ENCODE measurements around the gene GPR18.
"Not testable (repeated sequence)": the region's sequence is repeated elsewhere in the genome, so short reads cannot be mapped to it uniquely, and the experiment has no call there.

Gene GPR18

DNA sequence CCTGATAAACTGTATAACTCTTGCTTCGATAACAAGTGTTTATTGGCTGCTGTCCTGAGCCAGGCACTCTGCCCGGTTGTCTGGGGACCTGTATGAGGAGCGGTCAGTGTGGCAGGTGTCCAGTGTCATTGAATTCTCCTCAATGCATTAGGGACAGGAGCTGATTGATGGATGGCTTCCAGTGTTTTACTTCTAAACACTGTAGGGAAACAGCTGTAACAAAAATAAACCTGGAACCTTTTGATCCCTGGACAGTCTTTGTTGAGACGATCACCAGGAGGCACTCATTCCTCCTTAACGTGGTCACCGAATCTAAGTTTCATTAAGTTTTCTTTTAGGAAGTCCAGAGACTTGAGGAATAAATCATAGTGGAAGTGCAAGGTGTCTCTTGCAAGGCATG, 39.6 kb downstream of the GPR18 start:
- no peak for DNase-seq

GRCh38 chr13:99218126-99218525, 40.1 kb downstream of the GPR18 start:
- peaks cover 0 to 6% of the 10 kb centered on the region in 2 donors for H3K9me3 Mint-ChIP-seq
- ATAC-seq: no peak
- peak overlapping the region; percentile 72 to 91 for H3K27ac Mint-ChIP-seq
- DNase-seq: no peak
- no peaks in the 10 kb centered on the region for H3K27me3 Mint-ChIP-seq
- peaks cover 95% of the 10 kb centered on the region for H3K4me1 Mint-ChIP-seq
- peak overlapping the region; percentile 66 to 78 for H3K4me3 Mint-ChIP-seq

More for the DNA sequence above, 39.6 kb downstream of the GPR18 start:
- Mint-ChIP-seq H3K9me3 (peaks cover 0 to 6% of the 10 kb centered on the region in 2 donors), H3K4me1 (peaks cover 95% of the 10 kb centered on the region), H3K27me3 (no peaks in the 10 kb centered on the region), H3K27ac (peak overlapping the region; percentile 72 to 91), H3K4me3 (peak overlapping the region; percentile 66 to 78)
- ATAC-seq: no peak

DNA sequence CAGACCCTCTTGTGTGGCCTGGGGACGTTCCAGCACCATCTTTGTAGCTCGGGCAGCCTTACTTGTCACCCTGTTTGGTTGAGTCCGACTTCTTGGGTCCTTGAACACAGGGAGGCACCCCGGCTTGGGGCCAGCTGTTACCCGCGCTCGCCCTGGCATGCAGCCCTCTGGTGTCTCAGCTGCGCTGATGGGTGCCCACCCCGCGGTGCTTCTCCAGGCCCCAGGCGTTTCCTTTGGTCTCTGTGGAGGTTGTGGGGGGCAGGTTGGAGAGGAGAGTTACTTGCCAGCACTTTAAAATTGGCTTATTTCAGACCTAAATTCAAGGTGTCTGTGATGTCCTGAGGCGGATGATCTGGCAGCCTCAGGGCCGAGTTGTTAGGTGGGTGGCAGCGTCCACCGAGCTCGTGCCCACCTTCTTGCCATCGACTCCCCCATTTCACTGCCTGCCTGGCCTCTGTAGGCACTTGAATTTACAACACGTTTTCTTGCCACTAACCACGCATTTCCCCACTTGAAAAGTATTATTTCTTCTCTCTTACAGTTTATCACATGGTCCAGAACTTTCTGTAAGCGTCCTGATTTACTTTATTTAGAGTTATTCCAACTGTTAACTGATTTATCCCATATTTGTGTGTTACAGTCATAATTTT, 40.6 kb downstream of the GPR18 start:
- Mint-ChIP-seq H3K9me3 (peaks cover 0 to 6% of the 10 kb centered on the region in 2 donors), H3K4me1 (peaks cover 93% of the 10 kb centered on the region), H3K27ac (peak overlapping the region in 1 of 2 donors; percentile 91), H3K4me3 (peak overlapping the region; percentile 66 to 87), H3K27me3 (no peaks in the 10 kb centered on the region)
- ATAC-seq (no peak), DNase-seq (no peak)

GRCh38 chr13:99215184-99215830, 42.9 kb downstream of the GPR18 start:
- no peaks in the 10 kb centered on the region for H3K9me3 Mint-ChIP-seq
- no peaks in the 10 kb centered on the region for H3K27me3 Mint-ChIP-seq
- peaks cover 93% of the 10 kb centered on the region for H3K4me1 Mint-ChIP-seq
- peak overlapping the region; percentile 91 to 97 for H3K27ac Mint-ChIP-seq
- peak overlapping the region; percentile 66 to 81 for H3K4me3 Mint-ChIP-seq
- DNase-seq (peak; percentile 41 to 61), ATAC-seq (peak; percentile 59)

DNA sequence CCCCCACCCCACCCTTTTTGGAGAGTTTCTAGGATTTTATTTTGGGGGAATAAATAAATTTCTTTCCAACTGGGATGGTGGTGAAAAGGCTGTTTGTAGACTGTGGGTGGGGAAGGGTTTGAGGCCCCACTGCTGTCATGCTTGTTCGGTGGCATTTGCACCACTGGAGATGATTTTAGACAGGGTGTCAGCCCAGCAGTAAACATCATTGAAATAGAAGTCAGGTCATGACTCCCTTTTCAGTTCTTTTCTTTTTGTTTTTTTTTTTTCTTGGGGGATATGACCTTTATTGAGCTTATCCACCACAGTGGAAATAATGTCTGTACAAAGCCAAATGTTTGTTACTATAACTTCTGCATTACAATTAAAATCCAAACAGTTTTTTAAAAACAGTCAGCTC, 43.4 kb downstream of the GPR18 start:
- Mint-ChIP-seq H3K27ac (peak overlapping the region; percentile 91 to 97), H3K9me3 (no peaks in the 10 kb centered on the region), H3K4me3 (peak overlapping the region; percentile 66 to 81), H3K4me1 (peaks cover 95% of the 10 kb centered on the region), H3K27me3 (no peaks in the 10 kb centered on the region)
- DNase-seq: no peak
- ATAC-seq: peak; percentile 47

DNA sequence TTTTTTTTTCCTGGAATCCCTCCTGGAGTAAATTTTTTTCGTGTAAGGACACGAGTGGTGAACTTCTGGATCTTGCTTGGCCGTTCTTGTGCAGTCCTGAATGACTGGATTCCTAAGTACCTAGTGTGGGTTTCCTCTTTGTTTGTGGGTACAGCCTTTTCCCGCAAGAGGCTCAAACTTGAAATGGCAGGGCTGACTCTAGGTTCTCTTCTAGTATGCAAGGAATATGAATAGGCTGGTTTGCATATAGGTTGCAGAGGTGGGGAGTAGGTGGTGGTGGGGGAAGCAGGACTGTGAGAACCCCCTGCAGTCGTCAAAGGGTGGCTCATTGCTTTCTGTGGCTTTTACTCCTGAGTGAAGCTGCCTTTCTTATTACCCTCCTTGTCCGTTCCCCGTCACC, 43.9 kb downstream of the GPR18 start:
- H3K9me3 Mint-ChIP-seq: no peaks in the 10 kb centered on the region
- H3K27ac Mint-ChIP-seq: peak overlapping the region; percentile 91 to 97
- H3K4me3 Mint-ChIP-seq: peak overlapping the region; percentile 66 to 81
- H3K27me3 Mint-ChIP-seq: no peaks in the 10 kb centered on the region
- DNase-seq (peak; percentile 60 to 81), ATAC-seq (peak; percentile 90)
- H3K4me1 Mint-ChIP-seq: peaks cover 95% of the 10 kb centered on the region

DNA sequence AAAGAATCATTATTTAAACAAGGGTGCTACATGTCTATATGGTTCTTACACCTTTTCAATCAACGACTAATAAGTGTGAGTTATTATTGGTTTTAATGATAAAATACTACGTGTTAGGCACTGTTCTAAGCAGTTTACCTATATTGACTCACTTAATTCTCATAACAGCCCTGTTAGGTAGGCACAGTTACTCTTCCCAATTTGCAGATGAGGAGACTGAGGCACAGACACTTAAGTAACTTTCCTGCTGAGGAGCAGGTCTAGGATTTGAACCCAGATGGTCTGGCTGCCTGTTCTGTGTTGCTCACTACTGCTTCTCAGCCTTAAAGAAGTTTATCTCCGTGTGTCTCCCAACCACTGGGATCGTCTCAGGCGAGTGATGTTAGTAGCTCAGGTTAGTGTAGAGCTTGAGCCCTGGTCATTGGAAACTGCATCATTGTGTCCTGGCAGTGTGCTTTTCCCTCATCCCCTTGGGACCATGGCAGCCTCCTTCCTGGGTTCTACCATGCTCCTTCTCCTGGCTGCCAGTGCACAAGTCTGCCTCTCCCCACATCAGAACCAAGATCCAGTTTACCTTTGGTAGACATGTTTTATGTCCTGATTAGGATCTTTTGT, 46.7 kb downstream of the GPR18 start:
- no peaks in the 10 kb centered on the region for H3K9me3 Mint-ChIP-seq
- ATAC-seq: no peak
- H3K27me3 Mint-ChIP-seq: no peaks in the 10 kb centered on the region
- H3K4me3 Mint-ChIP-seq: no peak overlapping the region
- no peak for DNase-seq
- H3K27ac Mint-ChIP-seq: no peak overlapping the region
- peaks cover 95% of the 10 kb centered on the region for H3K4me1 Mint-ChIP-seq

GRCh38 chr13:99210627-99211026, 47.6 kb downstream of the GPR18 start:
- ATAC-seq, H3K9me3 Mint-ChIP-seq, H3K27ac Mint-ChIP-seq, DNase-seq, H3K4me3 Mint-ChIP-seq, H3K27me3 Mint-ChIP-seq: not testable (repeated sequence)
- peaks cover 95% of the 10 kb centered on the region for H3K4me1 Mint-ChIP-seq

DNA sequence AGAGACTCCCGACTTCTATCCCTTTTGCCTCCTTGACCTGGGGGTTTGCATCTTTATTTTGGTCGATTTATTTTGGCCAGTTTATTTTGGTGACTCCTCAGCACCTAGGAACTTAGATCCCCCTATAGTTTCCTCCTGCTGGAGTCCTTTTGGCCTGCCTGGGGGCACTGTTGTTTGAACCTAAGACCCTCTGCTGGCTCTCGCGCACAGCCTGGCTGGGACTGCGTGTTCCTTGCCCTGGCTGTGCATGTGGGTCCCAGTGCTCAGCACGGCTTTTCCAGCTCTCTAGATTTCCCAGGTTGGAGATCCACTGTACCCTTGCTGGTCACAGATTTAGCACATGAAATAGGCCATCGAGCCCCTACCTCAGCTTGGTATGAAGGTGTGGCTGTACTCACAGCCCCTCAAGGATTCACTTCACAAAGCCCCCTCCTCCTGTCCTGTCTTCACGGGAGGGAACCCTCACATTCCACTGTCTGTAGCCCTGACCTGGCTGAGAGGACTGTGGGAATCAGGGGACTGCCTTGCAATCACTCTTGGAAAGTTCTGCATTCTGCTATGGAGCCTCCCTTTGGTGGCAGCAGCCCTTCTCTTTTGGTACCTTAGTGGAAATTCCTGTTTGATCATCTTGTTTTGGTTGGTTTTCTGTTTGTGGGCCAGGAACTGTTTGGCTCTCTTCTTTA, 49.2 kb downstream of the GPR18 start:
- no peak for DNase-seq
- ATAC-seq: no peak
- Mint-ChIP-seq H3K4me3 (peak overlapping the region in 1 of 2 donors; percentile 45), H3K27me3 (no peaks in the 10 kb centered on the region), H3K27ac (no peak overlapping the region), H3K9me3 (no peaks in the 10 kb centered on the region), H3K4me1 (peaks cover 95% of the 10 kb centered on the region)

GRCh38 chr13:99208185-99208584, 50.0 kb downstream of the GPR18 start:
- H3K27ac Mint-ChIP-seq: no peak overlapping the region
- H3K4me3 Mint-ChIP-seq: no peak overlapping the region
- DNase-seq: no peak
- H3K27me3 Mint-ChIP-seq: no peaks in the 10 kb centered on the region
- H3K4me1 Mint-ChIP-seq: peaks cover 95% of the 10 kb centered on the region
- no peaks in the 10 kb centered on the region for H3K9me3 Mint-ChIP-seq
- ATAC-seq: no peak

DNA sequence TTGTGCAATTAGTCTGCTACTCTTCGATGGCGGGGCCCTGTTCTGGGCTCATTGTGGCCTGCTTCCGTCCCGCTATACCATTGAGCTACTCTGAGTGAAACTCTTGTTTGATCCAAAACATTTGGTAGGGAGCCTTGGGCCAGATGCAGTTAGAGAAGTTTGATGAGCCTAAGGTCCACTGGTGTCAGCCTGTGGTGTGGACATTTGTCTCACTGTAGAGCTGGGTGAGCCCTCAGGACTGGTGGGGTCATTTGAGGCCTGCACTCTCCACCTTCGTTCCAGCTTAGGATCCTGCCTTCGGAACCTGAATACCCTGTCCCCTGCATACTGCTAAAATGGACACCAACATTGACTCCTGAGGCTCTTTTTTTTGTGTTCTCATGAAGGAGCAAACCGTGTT, 50.7 kb downstream of the GPR18 start:
- Mint-ChIP-seq H3K9me3 (no peaks in the 10 kb centered on the region), H3K27me3 (no peaks in the 10 kb centered on the region), H3K4me3 (no peak overlapping the region), H3K4me1 (peaks cover 98% of the 10 kb centered on the region), H3K27ac (no peak overlapping the region)
- ATAC-seq (no peak), DNase-seq (no peak)

DNA sequence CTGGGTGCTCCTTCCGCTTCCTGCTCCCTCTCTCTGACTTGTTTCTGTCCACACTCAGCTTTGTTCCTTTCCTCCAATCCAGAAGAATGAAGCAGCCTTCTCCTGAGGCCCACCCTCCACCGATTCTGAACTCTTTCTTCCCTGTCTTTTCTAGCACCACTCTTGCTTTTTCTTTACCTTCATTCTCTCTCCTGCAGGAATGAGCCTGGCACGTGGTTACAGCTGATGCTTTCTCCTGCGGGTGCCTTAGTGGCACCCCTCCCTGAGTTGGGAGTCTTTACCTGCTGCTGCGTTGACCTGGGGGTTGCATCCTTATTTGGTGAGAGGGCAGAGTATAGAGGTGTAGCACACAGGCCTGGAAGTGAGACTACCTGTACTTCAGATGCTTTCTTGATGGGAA, 51.3 kb downstream of the GPR18 start:
- Mint-ChIP-seq H3K4me3 (peak overlapping the region; percentile 2 to 16), H3K27me3 (no peaks in the 10 kb centered on the region), H3K4me1 (peaks cover 98% of the 10 kb centered on the region), H3K9me3 (no peaks in the 10 kb centered on the region), H3K27ac (peak overlapping the region in 1 of 2 donors; percentile 43)
- ATAC-seq: no peak
- no peak for DNase-seq

GRCh38 chr13:99206226-99206625, 52.0 kb downstream of the GPR18 start:
- DNase-seq (no peak), ATAC-seq (no peak)
- Mint-ChIP-seq H3K9me3 (no peaks in the 10 kb centered on the region), H3K4me1 (peaks cover 93% of the 10 kb centered on the region), H3K4me3 (peak overlapping the region in 1 of 2 donors; percentile 79), H3K27ac (no peak overlapping the region), H3K27me3 (no peaks in the 10 kb centered on the region)

- ATAC-seq (no peak), DNase-seq (no peak)
- H3K4me3 Mint-ChIP-seq: peak overlapping the region; percentile 79 to 87
- H3K9me3 Mint-ChIP-seq: no peaks in the 10 kb centered on the region
- no peaks in the 10 kb centered on the region for H3K27me3 Mint-ChIP-seq
- H3K27ac Mint-ChIP-seq: no peak overlapping the region
- H3K4me1 Mint-ChIP-seq: peaks cover 88% of the 10 kb centered on the region
These were observed 52.5 kb downstream of the GPR18 start for GRCh38 chr13:99205621-99206220.
